Measurements from ENCODE around the gene E2F8.

The E2F8 gene

GRCh38 chr11:19181531-19182261, 59.0 kb downstream of the E2F8 start:
- no peak for DNase-seq

- no peak for DNase-seq
These were observed 64.0 kb downstream of the E2F8 start for GRCh38 chr11:19176629-19177186.
